NCI-H1048 (cell line): ENCODE measurements around the gene GNAI2.

Source experiments
- DNase-seq: peaks from one replicate; lab custom pipeline; 2025; lab: John Stamatoyannopoulos, UW

GNAI2 gene

GRCh38 chr3:50297896-50298725, 62.1 kb downstream of the GNAI2 start:
- DNase-seq: no peak

- DNase-seq: peak; percentile 95
Observed at GRCh38 chr3:50298836-50299637, 63.0 kb downstream of the GNAI2 start, which contains the start of the genes HYAL3 and NAA80. HYAL3 (minus strand) TSS chr3:50299405; CDS start chr3:50295602, 3,803 bp downstream. NAA80 (minus strand) TSS chr3:50299405; CDS start chr3:50297463, 1,942 bp downstream.

DNA sequence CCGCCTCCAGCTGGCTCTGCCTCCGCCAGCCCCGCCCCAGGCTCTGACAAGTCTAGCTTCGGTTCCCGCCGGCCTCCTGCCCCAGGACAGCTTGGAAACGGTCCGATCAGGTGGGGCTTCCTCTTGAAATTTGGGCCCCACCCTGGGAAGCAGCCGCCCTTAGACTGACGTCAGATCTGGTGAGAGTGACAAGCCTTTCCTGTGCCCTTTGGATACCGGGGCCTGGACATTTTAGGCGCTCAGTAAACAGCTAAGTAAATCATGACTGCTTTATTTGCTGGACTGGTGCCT, 63.6 kb downstream of the GNAI2 start:
- no peak for DNase-seq

DNA sequence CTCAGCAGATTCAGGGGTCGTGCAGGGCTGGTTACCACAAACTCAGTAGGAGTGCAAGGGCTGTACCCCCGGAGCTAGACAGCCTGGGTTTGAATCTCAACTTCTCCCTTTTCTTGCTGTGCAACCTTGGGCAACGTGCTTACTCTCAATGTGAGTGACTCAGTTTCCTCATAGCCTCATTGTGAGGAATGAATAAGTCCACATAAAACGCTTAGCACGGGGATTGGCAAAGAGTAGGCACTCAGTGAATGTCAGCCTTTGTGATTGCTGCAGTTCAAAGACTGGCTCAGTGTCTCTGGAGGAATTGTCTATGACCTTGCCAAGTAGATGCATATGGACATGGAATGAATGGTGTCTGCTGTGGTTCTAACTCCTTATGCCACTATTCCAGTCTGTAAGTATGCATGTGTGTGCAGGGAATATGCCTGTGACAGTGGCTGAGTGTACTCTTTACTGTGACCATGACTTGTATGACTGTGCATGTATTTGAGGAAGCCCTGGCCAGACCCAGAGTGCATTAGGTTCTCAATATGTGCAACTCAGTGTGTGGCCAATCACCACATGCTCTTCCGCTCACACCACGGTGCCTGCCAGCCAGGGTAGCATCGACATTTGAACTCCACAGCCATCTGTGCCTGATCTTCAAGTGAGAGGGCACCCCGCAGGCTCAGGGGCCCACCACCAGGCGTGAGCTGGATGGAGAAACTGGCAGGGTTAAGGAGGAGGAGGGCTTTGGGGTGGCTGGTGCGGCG, 64.1 kb downstream of the GNAI2 start:
- DNase-seq: no peak

DNA sequence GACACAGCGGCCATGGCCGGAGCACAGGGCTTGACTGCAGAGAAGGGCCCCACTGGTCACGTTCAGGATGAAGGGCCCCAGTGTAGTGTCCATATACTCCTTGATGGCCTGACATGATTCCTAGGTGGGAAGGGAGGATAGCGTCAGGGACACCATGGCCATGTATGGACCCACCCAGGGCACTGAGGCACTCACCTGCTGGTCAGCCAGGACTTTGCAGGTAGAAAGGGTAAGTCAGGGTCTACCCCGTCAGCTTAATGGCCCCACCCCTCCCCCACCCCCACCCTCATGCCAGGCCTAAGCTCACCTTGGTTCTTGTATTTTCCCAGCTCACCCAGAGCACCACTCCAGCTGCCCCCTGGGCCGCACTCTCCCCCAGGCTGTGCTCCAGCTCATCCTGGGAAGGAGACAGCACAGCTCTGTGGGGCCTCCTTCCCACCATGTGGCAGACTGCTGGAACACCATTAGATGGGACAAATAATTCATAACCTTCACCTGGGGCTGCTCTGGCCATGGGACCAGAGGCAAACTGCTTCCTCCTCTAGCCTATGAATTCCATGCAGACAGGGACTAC, 64.8 kb downstream of the GNAI2 start:
- no peak for DNase-seq

DNA sequence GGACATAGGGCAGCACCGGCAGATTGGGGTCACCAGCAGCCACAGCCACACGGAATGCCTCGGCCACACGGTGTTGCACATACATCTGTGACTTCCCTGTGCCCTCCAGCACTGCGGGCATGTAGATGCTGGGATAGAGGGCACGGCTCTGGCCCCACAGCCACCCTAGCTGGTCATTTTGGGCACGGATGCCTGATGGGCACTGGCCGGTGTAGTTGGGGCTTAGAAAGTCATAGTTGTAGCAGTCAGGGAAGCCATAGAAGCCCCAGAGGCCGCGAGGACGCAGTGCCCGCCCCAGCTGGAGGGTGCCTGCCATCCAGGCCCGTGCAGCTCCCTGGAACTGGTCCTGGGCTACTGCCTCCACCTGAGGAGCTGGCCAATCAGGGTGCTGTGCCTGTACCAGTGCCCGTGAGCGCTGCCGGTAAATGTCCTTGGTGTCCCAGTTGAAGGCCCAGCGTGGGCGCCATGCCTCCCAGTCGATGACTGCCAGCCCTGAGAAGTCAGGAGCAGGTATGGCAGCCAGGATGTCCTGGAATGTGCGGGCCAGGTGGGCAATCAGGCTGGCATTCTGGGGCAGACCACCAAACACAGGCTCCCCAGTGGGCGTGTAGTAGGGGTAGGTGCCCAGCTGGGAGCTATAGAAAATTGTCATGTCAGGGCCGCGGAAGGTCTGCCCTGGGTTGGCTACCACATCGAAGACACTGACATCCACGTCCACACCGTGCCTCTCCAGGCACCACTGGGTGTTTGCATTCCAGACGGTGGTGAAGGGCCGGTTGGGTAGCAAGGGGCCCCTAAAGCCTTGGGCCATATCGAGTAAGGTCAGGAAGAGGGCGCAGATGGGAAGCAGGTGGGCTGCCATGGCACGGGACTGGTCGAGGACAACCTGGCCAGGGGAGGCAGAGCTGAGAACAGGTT, 66.3 kb downstream of the GNAI2 start:
- no peak for DNase-seq

- DNase-seq: no peak
Observed at GRCh38 chr3:50303013-50303815, 67.2 kb downstream of the GNAI2 start, which contains the start of gene HYAL1. HYAL1 (minus strand) TSS chr3:50303574; CDS start chr3:50302956, 618 bp downstream.

DNA sequence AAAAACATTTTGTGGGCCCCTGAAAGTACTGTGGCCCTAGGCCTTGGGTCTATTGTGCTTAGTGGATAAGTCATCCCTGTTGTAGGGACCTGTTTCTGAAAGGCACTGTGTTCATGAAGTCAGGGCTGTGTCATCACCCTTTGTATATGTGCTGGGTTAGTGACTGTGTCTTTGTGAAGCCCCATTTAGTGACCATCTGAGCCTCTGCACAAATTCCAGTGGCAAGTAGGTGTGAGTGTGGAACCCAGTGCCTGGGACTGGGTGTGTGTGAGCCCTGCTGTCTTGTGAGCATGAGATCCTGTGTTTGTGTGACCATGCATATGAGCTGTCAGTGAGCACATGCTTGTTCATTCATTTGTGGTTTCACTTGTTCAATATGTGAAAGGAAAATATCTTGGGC, 68.6 kb downstream of the GNAI2 start:
- no peak for DNase-seq
